Smooth muscle cell (in vitro differentiated cells): ENCODE measurements around the gene ADTRP. TPM values are rescaled to one million over a fixed set of nuclear protein-coding genes. Genes with fewer than 3 reads are reported as not detected.

Experiments used
- DNase-seq: peaks from one replicate; lab custom pipeline; 2025; ENCODE audit not compliant: unreplicated experiment; lab: John Stamatoyannopoulos, UW
- H2AFZ ChIP-seq: fragments of 200-600 bp; sonication (generic); 2 replicates; pipeline ENCODE4 v1.6.0; 2016; ENCODE audit warnings: antibody characterized with exemption, low read depth, mild to moderate bottlenecking
- H3F3A ChIP-seq: fragments of 200-600 bp; sonication (generic); 2 replicates; pipeline ENCODE4 v1.6.0; 2017; ENCODE audit warnings: antibody characterized with exemption, low read depth
- H3K27ac ChIP-seq: fragments of 200-600 bp; sonication (generic); 2 replicates; pipeline ENCODE4 v1.5.1; 2016; ENCODE audit warnings: low read depth, mild to moderate bottlenecking
- H3K27me3 ChIP-seq: fragments of 200-600 bp; sonication (generic); 2 replicates; pipeline ENCODE4 v1.6.1; 2016; ENCODE audit warnings: low read depth, mild to moderate bottlenecking
- H3K36me3 ChIP-seq: fragments of 200-600 bp; sonication (generic); 2 replicates; pipeline ENCODE4 v1.5.1; 2016; ENCODE audit warnings: low read depth
- H3K4me1 ChIP-seq: fragments of 200-600 bp; sonication (generic); 2 replicates; pipeline ENCODE4 v1.5.1; 2016; ENCODE audit warnings: low read depth
- H3K4me2 ChIP-seq: fragments of 200-600 bp; sonication (generic); 2 replicates; pipeline ENCODE4 v1.6.0; 2016; ENCODE audit warnings: mild to moderate bottlenecking
- H3K4me3 ChIP-seq: fragments of 200-600 bp; sonication (generic); 2 replicates; pipeline ENCODE4 v1.5.1; 2016; ENCODE audit warnings: mild to moderate bottlenecking
- H3K79me2 ChIP-seq: fragments of 200-600 bp; sonication (generic); 2 replicates; pipeline ENCODE4 v1.6.0; 2016; ENCODE audit warnings: low read depth, mild to moderate bottlenecking
- H3K9ac ChIP-seq: fragments of 200-600 bp; sonication (generic); 2 replicates; pipeline ENCODE4 v1.6.0; 2016; ENCODE audit warnings: low read depth
- H3K9me3 ChIP-seq: fragments of 200-600 bp; sonication (generic); replicated peaks from 2 replicates; pipeline ENCODE4 v1.5.1; 2016; ENCODE audit warnings: low read depth
- H4K20me1 ChIP-seq: fragments of 200-600 bp; sonication (generic); 2 replicates; pipeline ENCODE4 v1.6.0; 2016; ENCODE audit warnings: low read depth
- WGBS: methylation state at CpG from one replicate; pipeline ENCODE4 v1.1.7; 2016; ENCODE audit warnings: low lambda C conversion rate; 5-methylcytosine and 5-hydroxymethylcytosine counted together
- polyA plus RNA-seq: library from polyadenylated mRNA; unstranded; fragments of >200 nt; fragmentation: Nextera tagmentation; extraction: Ambion mirVana; gene quantifications from 2 replicates; pipeline ENCODE4 v1.2.1, GENCODE V29; 2016
- total RNA-seq: library from RNA; depleted of rRNA; stranded (reverse); fragments of >200 nt; gene quantifications from 2 replicates; pipeline ENCODE4 v1.2.3, GENCODE V29; 2014
- TF ChIP-seq, protein P1 (sequence below): fragments of 200-600 bp; sonication (generic); IDR thresholded peaks from 2 replicates; pipeline ENCODE4 v1.5.1; 2017; ENCODE audit warnings: borderline replicate concordance, mild to moderate bottlenecking, antibody characterized with exemption; ENCODE audit not compliant: insufficient read depth, poor library complexity, severe bottlenecking

The ADTRP gene
- total and polyA plus RNA-seq, 2 experiments from 2014 or later = 0.67 to 1.1 TPM

DNA sequence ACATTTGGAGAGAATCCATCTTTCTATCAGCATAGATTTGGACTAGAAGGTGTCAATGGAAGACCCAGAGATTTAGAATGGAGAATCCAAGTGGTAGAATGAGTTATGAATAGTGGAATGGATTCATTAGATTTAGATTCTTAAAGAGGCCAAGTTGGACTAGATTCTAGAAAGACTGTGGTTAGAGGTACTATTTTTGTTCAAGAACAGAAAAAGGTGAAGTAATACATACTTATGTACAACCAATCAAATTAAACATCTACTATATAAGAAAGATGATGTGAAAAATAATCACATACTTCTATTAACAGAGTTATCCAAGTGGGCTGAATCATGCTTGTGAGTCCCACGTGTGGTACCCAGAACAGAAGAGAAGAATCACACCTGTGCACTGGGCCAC is 33.8 kb upstream of the ADTRP start:
- Histone ChIP-seq H2AFZ (no peak overlapping the region), H3F3A (peaks cover 8% of the 10 kb centered on the region), H3K36me3 (no peaks in the 10 kb centered on the region), H3K9me3 (no peaks in the 10 kb centered on the region), H4K20me1 (no peaks in the 10 kb centered on the region), H3K4me1 (peaks cover 21% of the 10 kb centered on the region), H3K27me3 (no peaks in the 10 kb centered on the region), H3K9ac (no peak overlapping the region), H3K4me2 (no peak overlapping the region), H3K4me3 (no peak overlapping the region), H3K79me2 (no peaks in the 10 kb centered on the region), H3K27ac (no peak overlapping the region)
- DNase-seq = no peak
- 100% methylated on average over 1 of the region's 1 CpG for WGBS
- TF ChIP-seq, protein P1, sequence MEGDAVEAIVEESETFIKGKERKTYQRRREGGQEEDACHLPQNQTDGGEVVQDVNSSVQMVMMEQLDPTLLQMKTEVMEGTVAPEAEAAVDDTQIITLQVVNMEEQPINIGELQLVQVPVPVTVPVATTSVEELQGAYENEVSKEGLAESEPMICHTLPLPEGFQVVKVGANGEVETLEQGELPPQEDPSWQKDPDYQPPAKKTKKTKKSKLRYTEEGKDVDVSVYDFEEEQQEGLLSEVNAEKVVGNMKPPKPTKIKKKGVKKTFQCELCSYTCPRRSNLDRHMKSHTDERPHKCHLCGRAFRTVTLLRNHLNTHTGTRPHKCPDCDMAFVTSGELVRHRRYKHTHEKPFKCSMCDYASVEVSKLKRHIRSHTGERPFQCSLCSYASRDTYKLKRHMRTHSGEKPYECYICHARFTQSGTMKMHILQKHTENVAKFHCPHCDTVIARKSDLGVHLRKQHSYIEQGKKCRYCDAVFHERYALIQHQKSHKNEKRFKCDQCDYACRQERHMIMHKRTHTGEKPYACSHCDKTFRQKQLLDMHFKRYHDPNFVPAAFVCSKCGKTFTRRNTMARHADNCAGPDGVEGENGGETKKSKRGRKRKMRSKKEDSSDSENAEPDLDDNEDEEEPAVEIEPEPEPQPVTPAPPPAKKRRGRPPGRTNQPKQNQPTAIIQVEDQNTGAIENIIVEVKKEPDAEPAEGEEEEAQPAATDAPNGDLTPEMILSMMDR = no peak

- Histone ChIP-seq H3K9me3 (no peaks in the 10 kb centered on the region), H3K79me2 (no peaks in the 10 kb centered on the region), H3K36me3 (no peaks in the 10 kb centered on the region), H3K9ac (no peak overlapping the region), H3F3A (peaks cover 8% of the 10 kb centered on the region), H3K4me2 (no peak overlapping the region), H2AFZ (no peak overlapping the region), H4K20me1 (no peaks in the 10 kb centered on the region), H3K27me3 (no peaks in the 10 kb centered on the region), H3K27ac (no peak overlapping the region), H3K4me1 (peaks cover 24% of the 10 kb centered on the region), H3K4me3 (no peak overlapping the region)
- WGBS = 97% methylated on average over 3 of the region's 3 CpGs
- DNase-seq = no peak
- TF ChIP-seq, protein P1 = no peak
Measured at GRCh38 chr6:11811644-11812264, 33.2 kb upstream of the ADTRP start.

DNA sequence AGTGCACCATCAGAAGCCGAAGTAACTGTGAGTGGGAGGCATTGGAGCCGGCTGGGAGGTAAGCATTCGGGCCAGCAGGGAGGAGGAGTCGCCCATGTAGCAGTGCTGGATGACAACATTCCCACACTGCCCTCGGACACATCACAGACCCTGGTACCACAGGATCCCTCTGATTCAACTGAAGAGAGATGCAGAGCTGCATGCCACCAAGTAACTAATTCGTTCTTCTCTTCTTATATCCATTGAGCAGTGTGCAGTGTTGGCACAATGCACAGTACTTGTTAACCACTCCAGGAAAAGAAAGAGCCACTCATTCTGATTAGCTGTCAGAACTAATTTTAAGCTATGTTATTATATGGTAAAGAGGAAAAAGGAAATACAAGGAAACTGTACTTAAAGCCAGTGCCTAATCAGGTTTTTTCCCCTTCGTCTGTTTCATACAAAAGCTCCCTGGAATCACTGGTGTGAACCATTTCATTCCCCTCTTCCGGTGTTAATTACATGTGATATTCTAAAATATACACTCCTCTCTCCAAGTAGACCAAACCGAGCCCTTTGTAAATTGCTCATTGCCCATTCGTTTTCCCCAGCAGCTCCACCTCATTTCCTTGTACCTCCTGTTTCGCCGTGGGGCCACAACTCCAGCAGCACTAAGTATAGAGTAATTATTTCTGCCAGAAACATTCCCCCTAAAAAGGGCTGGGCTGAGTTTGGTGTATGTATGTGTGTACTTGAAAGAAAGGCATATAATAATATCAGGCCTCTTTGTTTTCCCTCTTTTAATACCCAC is 32.4 kb upstream of the ADTRP start:
- TF ChIP-seq, protein P1 = no peak
- H2AFZ ChIP-seq = peak overlapping the region; percentile 7
- no peaks in the 10 kb centered on the region for H3K27me3 ChIP-seq
- H3K4me1 ChIP-seq = peaks cover 28% of the 10 kb centered on the region
- peak overlapping the region; percentile 74 for H3K27ac ChIP-seq
- H3K9ac ChIP-seq = no peak overlapping the region
- H3F3A ChIP-seq = peaks cover 8% of the 10 kb centered on the region
- no peaks in the 10 kb centered on the region for H3K79me2 ChIP-seq
- no peak for DNase-seq
- H3K36me3 ChIP-seq = no peaks in the 10 kb centered on the region
- H3K9me3 ChIP-seq = no peaks in the 10 kb centered on the region
- H3K4me3 ChIP-seq = no peak overlapping the region
- no peaks in the 10 kb centered on the region for H4K20me1 ChIP-seq
- peak overlapping the region; percentile 27 for H3K4me2 ChIP-seq
- WGBS = 63% methylated on average over 12 of the region's 12 CpGs
